Measurements from ENCODE around the gene CHST5.
A peak's percentile ranks its signal among the peaks of the same experiment; 100 is the strongest.

Gene CHST5

GRCh38 chr16:75535901-75536300 is at the start of gene CHST5:
Gene CHST5, minus strand, starts transcription at chr16:75536108. Its CDS starts 5,724 bp downstream, at chr16:75530384.
- no peak for DNase-seq

GRCh38 chr16:75584108-75584507 is 48.2 kb upstream of the CHST5 start:
- no peak for DNase-seq

DNA sequence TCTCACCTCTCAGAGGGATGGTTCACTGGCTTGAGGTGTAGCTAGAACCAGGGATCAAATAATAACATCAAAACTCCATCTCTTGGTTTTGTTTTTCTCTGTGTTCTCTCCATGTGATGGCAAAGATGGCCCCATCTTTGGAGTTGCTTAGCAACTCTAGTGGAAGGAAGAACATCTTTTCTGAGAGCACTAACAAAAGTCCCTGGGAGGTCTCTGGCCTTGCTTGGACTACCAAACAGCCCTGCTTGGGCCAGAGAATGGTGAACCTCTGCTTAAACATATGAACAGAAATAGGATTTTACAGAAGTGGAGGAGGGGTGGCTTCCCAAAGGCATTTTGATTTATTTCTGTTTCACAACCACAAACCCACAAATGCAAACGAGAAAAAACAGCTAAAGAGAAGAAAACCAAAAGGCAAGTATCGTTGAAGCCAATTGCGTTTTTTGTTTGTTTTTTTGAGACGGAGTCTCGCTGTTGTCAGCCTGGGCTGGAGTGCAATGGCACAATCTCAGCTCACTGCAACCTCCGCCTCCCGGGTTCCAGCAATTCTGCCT is 43.5 kb upstream of the CHST5 start:
- no peak for DNase-seq

DNA sequence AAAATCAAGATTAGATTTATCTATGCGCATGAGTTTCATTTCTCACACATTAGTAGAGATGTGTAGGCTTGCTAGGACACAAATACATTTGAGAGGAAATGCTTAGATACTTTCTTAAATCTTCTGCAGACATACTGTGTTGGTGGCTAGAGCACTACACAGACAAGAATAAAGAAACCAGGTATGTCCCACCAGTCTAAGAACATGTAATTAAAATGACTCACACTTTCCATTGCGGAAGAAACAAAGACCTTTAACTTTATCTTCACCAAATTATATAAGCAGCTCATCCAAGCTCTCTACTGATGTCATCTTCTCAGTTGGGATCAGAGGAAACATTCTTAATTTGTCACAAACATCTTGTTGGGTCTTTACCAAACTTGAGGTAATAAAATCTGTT is 42.8 kb upstream of the CHST5 start:
- no peak for DNase-seq

DNA sequence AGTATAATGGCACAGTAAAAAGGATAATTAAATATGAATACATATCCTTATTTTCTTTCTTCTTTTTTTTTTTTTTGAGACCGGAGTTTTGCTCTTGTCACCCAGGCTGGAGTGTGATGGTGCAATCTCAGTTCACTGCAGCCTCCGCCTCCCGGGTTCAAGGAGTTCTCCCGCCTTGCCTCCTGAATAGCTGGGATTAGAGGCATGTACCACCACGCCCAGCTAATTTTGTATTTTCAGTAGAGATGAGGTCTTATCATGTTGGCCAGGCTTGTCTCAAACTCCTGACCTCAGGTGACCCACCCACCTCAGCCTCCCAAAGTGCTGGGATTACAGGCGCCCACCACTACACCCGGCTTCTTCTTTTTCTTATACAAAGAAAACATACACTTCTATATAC is 42.3 kb upstream of the CHST5 start:
- no peak for DNase-seq

GRCh38 chr16:75576384-75576811 is 40.5 kb upstream of the CHST5 start:
- DNase-seq: no peak

DNA sequence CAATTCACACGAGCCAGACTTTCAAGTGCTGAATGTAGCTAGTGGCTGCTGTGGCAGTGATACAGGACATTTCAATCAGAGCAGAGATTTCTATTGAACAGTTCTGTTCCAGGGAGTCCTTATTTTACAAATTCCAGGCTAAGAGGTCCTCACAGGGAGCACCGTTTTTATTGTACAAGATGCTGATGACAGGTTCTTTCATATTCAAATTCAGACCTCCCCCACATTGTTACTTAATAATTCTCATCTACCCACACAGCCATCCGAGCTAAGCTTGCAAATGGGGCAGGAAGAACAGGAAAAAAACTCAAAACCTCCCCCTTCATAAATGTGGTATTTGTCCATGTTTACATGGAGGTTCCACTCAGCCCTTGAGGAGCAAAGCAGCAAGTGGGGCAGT is 40.0 kb upstream of the CHST5 start:
- DNase-seq: no peak

GRCh38 chr16:75573955-75574354 is 38.0 kb upstream of the CHST5 start:
- DNase-seq: no peak

- no peak for DNase-seq
Measured at GRCh38 chr16:75572864-75573542, 37.1 kb upstream of the CHST5 start.

- no peak for DNase-seq
Measured at GRCh38 chr16:75570396-75571065, 34.6 kb upstream of the CHST5 start.

DNA sequence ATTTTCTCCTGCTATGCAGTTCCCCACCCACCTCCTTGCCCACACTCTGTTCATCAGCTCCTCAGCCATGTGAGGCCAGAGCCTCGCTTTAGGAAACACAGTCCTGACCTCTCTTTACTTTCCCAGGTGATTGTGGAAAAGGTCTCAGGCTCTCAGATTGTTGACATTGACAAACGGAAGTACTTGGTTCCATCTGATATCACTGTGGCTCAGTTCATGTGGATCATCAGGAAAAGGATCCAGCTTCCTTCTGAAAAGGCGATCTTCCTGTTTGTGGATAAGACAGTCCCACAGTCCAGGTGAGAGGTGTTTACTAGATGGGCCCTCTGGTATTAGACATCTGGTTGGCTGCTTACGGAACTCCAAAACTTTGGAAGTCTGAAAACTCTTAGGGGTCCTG is 32.0 kb upstream of the CHST5 start:
- DNase-seq: no peak

DNA sequence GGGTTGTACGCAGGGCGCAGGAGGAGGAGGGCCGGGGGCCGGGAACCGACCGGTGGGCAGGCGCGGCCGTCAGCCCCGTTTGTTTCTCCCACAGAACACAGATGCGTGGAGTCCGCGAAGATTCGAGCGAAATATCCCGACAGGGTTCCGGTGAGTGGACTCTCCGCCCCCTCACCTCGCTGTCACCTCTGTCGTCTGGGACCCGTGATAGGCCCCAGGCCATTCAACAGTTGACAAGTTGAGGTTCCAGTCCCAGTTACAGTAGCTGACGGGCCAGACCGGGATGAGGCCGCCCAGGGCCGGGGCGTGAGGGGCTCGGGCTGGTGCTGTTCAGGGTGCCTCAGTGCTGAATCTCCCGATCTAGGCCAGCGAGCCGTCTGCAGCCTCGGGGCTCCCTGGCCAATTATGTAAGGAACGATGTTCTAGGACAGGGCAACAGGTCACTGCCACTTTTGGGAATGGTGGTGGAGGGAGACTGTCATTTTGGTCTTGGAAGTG is 30.9 kb upstream of the CHST5 start:
- DNase-seq: no peak

GRCh38 chr16:75566040-75566757 is 30.3 kb upstream of the CHST5 start, which contains the start of gene GABARAPL2:
Gene GABARAPL2, plus strand, starts transcription at chr16:75566379. Its CDS starts 108 bp downstream, at chr16:75566487.
- DNase-seq: peak; percentile 82

- no peak for DNase-seq
Measured at GRCh38 chr16:75565640-75566039, 29.7 kb upstream of the CHST5 start.

DNA sequence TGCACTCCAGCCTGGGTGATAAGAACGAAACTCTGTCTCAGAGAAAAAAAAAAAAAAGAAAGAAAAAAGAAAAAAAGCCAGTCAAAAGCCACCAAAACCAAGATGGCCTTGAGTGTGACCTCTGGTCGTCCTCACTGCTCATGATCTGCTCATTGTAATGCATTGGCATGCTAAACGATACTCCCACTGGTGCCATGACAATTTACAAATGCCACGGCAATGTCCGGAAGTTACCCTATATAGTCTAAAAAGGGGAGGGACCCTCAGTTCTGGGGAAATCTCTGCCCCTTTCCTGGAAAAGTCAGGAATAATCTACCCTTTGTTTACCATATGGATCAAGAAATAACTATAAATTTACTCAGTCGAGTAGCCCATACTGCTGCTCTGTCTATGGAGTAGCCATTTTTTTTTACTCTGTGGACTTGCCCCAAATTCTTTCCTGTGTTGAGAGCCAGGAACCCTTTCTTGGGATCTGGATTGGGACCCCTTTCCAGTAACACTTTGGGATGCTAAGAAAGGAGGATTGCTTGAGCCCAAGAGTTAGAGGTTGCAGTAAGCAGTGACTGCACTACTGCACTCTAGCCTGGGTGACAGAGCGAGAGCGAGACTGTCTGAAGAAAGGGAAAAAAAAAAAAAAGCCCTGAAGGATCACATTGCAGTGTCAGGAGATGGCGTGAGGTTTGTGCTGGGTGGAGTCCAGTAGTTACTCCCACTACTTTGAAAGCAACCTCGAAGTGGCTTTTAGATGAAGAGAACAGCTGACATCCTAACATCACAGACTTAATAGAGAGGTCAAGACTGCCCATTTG is 23.9 kb upstream of the CHST5 start:
- DNase-seq: peak; percentile 25

DNA sequence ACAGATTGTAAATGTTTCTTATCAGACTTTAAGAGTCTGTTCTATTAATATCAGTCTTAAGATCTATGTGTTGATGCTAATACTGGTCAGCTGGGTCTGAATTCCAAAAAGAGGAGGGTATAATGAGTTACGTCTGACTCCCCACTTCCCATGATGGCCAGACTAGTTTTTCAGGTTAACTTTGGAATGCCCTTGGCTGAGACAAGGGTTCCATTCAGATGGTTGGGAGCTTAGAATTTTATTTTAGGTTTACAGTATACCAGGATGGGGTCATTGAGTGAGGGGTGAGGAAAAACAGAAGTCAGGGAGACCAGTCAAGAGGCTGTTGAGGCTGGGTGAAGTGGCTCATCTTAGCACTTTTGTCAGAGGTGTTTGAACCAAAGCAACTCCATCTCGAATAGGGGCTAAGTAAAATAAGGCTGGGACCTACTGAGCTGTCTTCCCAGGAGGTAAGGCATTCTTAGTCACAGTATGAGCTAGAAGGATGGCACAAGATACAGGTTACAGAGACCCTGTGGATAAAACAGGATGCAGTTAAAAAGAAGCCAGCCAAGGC is 23.0 kb upstream of the CHST5 start:
- no peak for DNase-seq

- no peak for DNase-seq
Measured at GRCh38 chr16:75556431-75556950, 20.6 kb upstream of the CHST5 start.

DNA sequence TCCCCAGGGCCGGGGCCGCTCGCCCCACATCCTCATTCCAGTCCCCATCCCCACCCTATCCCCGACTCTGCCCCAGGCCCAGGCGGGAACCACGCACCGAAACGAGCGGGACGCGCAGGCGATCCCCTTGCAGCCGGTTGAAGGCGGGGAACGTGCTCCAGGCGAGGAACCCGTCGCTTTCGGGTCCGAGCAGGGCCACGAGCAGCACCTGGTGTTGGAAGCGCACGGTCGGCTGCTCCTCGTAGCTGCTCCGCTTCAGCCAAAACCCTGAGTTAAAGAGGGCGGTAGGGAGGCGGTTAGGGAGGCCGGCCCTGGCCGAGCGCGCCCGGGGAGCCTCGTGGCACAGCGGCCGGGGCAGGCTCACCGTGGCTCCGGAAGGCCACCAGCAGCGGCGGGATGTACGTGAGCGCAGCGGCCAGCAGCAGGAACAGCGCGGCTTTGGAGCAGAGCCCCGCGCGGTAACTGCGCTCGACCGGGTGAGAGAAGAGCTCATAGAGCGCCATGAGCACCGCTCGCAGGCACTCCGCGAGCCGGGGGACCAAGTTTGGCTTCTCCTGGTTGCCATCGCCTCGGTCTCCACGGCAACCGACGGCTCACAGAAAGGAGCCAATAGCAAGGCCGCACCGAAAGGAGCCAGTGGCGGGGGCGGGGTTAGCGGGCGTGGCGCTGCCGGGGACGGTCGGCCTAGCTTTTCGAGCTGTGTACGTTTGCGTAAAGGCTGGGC is 20.0 kb upstream of the CHST5 start, which contains the start of gene TMEM231:
Gene TMEM231 (minus strand): TSS at position 546 of the 724 bp plus-strand sequence. CDS start 43 bp downstream, at position 503.
- peak; percentile 94 for DNase-seq

DNA sequence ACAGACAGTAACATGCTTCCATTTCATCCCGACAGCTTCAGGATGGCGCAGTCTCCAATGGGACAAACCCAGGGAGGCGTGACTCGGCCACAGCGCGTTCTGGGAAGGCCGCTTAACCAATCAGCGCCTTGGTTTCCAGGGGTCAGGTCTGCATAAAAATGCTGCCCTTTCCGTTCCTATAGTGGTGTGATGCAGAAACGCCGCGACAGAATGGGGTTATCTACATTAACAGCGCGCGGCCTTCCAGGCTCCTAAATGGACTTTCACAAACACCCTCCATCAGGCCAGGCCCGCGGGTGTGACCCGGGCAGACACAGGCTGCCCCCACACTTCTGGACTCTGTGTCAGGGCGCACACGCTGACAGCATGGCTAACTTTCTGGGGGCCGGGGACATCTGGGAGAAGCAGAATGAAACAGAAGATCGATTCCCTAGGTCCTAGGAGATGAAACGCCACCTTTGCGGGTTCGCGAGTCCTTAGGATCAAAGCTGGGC is 19.4 kb upstream of the CHST5 start:
- peak; percentile 75 for DNase-seq

DNA sequence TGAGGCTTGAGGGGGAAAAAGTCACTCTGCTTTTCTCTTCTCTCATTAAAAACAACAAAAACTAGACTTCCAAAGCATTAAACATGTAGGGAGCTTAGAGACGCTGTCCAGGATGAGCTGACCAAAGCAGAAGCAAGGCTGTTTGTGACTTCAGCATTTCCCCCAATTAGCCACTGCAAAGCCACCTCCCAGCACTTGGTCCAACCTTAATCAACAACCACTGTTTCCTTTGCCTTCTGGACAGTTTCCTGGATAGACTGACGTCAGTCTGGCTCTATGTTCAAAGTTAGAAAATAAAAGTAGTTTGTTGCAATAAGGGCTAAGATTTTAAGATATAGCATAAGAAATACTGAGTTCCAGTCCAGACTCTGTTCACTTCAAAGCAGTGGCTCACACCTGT is 17.0 kb upstream of the CHST5 start:
- no peak for DNase-seq

DNA sequence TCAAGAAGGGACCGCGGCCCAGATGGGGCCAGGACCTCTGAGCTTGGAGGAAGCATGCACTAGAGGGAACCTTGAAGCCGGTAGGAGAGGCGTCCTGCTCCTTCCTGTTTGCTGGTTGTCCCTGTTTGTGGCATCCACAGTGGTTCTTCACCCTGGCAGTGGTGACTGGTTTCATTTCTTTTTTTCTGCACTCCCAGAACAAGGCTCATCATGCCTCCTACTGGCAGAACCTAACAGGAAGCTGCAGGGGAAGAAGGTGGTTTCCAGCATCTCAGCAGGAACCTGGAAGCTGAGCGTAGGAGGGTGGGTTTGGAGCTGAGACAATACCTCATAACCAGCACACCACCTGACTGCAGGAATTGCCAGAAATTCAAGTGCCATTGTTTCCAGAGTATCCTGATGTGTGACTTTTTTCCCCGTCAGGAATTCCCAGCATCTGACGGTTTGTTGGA is 14.3 kb upstream of the CHST5 start:
- DNase-seq: peak; percentile 28
